NT2/D1 (cell line): Measurements from ENCODE around the gene NLRC5.

ENCODE experiments used
- SUZ12 ChIP-seq: IDR thresholded peaks from 2 replicates; pipeline ENCODE4 v1.6.1; 2011; ENCODE audit not compliant: insufficient read length, insufficient read depth; ENCODE audit errors: extremely low read depth
- YY1 ChIP-seq: IDR thresholded peaks from 2 replicates; pipeline ENCODE4 v1.6.1; 2011; ENCODE audit not compliant: insufficient read length, insufficient read depth
- ZNF274 ChIP-seq: IDR thresholded peaks from 2 replicates; pipeline ENCODE4 v1.6.1; 2011; ENCODE audit warnings: mild to moderate bottlenecking, low read depth, low read length

GRCh38 chr16:57091975-57092785 is 102.8 kb downstream of the NLRC5 start, which contains the start of gene CPNE2:
- TF ChIP-seq ZNF274 (no peak), YY1 (no peak), SUZ12 (no peak)
